IMR-90 (cell line): Measurements from ENCODE around the gene COL7A1. TPM values are rescaled to one million over a fixed set of nuclear protein-coding genes. Genes with fewer than 3 reads are reported as not detected.

Source experiments
- ATAC-seq: fragments of 200-7000 bp; cut with Tn5 transposase; 2 replicates; pipeline ENCODE4 v1.9.1; 2020; ENCODE audit warnings: low read depth, mild to moderate bottlenecking, moderate library complexity
- BruUV-seq: library from RNA; stranded (reverse); fragments of 400-500 nt; replicated peaks from 2 replicates; lab custom pipeline; 2021; lab: Mats Ljungman, UMichigan
- CTCF ChIA-PET: fragments of 300-600 bp; formaldehyde crosslinking; extraction: SDS; loops from one replicate; lab custom pipeline; 2021; ENCODE audit warnings: antibody characterized with exemption; lab: Yijun Ruan, JAX
- POLR2A ChIA-PET: fragments of 300-600 bp; sonication (Branson Sonifier 250); formaldehyde crosslinking; loops from one replicate; lab custom pipeline; 2022; ENCODE audit warnings: antibody characterized with exemption; ENCODE audit not compliant: unreplicated experiment; lab: Charles Lee
- DNase-seq: peaks from one replicate; pipeline ENCODE4 v3.0.0; 2013
- H2AFZ ChIP-seq: replicated peaks from 2 replicates; pipeline ENCODE3; 2013; ENCODE audit warnings: low read length, mild to moderate bottlenecking; ENCODE audit not compliant: poor library complexity
- H2AK5ac ChIP-seq: 2 replicates; pipeline ENCODE4 v1.6.1; 2013; ENCODE audit warnings: low read depth, low read length, inconsistent platforms
- H2AK9ac ChIP-seq: replicated peaks from 2 replicates; pipeline ENCODE3; 2013; ENCODE audit warnings: mild to moderate bottlenecking, low read depth, low read length, moderate library complexity; ENCODE audit not compliant: poor library complexity
- H2BK120ac ChIP-seq: 2 replicates; pipeline ENCODE4 v1.6.1; 2013; ENCODE audit warnings: low read depth, low read length, inconsistent platforms
- H2BK15ac ChIP-seq: 3 replicates; pipeline ENCODE4 v1.6.1; 2013; ENCODE audit warnings: low read depth, low read length, inconsistent platforms
- H2BK20ac ChIP-seq: 2 replicates; pipeline ENCODE4 v1.6.1; 2013; ENCODE audit warnings: low read depth, mild to moderate bottlenecking, inconsistent platforms, low read length, moderate library complexity
- H2BK5ac ChIP-seq: 2 replicates; pipeline ENCODE4 v1.6.1; 2013; ENCODE audit warnings: mild to moderate bottlenecking, low read depth, low read length, inconsistent platforms; ENCODE audit not compliant: poor library complexity, severe bottlenecking
- H3K14ac ChIP-seq: replicated peaks from 2 replicates; pipeline ENCODE4 v1.6.1; 2013; ENCODE audit warnings: low read depth, low read length, inconsistent platforms
- H3K18ac ChIP-seq: 2 replicates; pipeline ENCODE4 v1.6.1; 2013; ENCODE audit warnings: low read depth, low read length, control low read depth
- H3K23ac ChIP-seq: 2 replicates; pipeline ENCODE4 v1.6.1; 2013; ENCODE audit warnings: low read depth, low read length, inconsistent platforms
- H3K27ac ChIP-seq: 2 replicates; pipeline ENCODE4 v1.5.1; 2013; ENCODE audit warnings: mild to moderate bottlenecking, control low read depth, low read length; ENCODE audit not compliant: insufficient read depth
- H3K27me3 ChIP-seq: 2 replicates; pipeline ENCODE4 v1.6.1; 2013; ENCODE audit warnings: low read length; ENCODE audit not compliant: control insufficient read depth, insufficient read depth
- H3K36me3 ChIP-seq: 2 replicates; pipeline ENCODE4 v1.6.1; 2013; ENCODE audit warnings: low read length, mixed read lengths; ENCODE audit not compliant: control insufficient read depth, insufficient read depth
- H3K4ac ChIP-seq: 2 replicates; pipeline ENCODE4 v1.6.1; 2013; ENCODE audit warnings: low read depth, low read length, inconsistent platforms
- H3K4me1 ChIP-seq: 2 replicates; pipeline ENCODE4 v1.6.1; 2013; ENCODE audit warnings: low read length, mixed read lengths; ENCODE audit not compliant: control insufficient read depth, insufficient read depth
- H3K4me2 ChIP-seq: 2 replicates; pipeline ENCODE4 v1.6.1; 2013; ENCODE audit warnings: low read depth, mild to moderate bottlenecking, control low read depth, low read length, moderate library complexity
- H3K4me3 ChIP-seq: 2 replicates; pipeline ENCODE4 v1.5.1; 2013; ENCODE audit warnings: low read depth, mild to moderate bottlenecking, control low read depth, low read length, moderate library complexity; ENCODE audit not compliant: insufficient read depth
- H3K56ac ChIP-seq: 2 replicates; pipeline ENCODE4 v1.6.1; 2013; ENCODE audit warnings: low read length, inconsistent platforms; ENCODE audit not compliant: insufficient read depth; ENCODE audit errors: extremely low read depth
- H3K79me1 ChIP-seq, 2 experiments: 2 replicates each; pipeline ENCODE4 v1.6.1; 2013; ENCODE audit warnings: low read length in 2 of 2, inconsistent platforms in 1 of 2, low read depth in 1 of 2
- H3K9ac ChIP-seq: 2 replicates; pipeline ENCODE4 v1.6.1; 2013; ENCODE audit warnings: low read depth, low read length, control low read depth
- H3K9me1 ChIP-seq: 2 replicates; pipeline ENCODE4 v1.6.1; 2013; ENCODE audit warnings: low read length, inconsistent platforms; ENCODE audit not compliant: insufficient read depth
- H3K9me3 ChIP-seq: 2 replicates; pipeline ENCODE4 v1.6.1; 2013; ENCODE audit warnings: low read length; ENCODE audit not compliant: control insufficient read depth, insufficient read depth
- H4K20me1 ChIP-seq: 2 replicates; pipeline ENCODE4 v1.6.1; 2013; ENCODE audit warnings: low read length, inconsistent platforms; ENCODE audit not compliant: insufficient read depth
- H4K5ac ChIP-seq: 2 replicates; pipeline ENCODE4 v1.6.1; 2013; ENCODE audit warnings: mild to moderate bottlenecking, low read depth, low read length, control low read depth
- H4K8ac ChIP-seq, 2 experiments: 2 replicates each; pipeline ENCODE4 v1.6.1; 2013; ENCODE audit warnings: low read depth in 2 of 2, low read length in 2 of 2, control low read depth in 1 of 2, inconsistent platforms in 1 of 2
- H4K91ac ChIP-seq: 2 replicates; pipeline ENCODE4 v1.6.1; 2013; ENCODE audit warnings: low read depth, low read length, inconsistent platforms; ENCODE audit not compliant: insufficient read depth
- BHLHE40 ChIP-seq: fragments of 150-350 bp; IDR thresholded peaks from 2 replicates; pipeline ENCODE4 v1.6.1; 2016; ENCODE audit warnings: mild to moderate bottlenecking, low read depth, low read length
- WGBS, 2 experiments: methylation state at CpG; one replicate each; pipeline versions ENCODE4 v1.1.5 to v1.1.7; 2013; ENCODE audit warnings: missing lambda C conversion rate in 2 of 2; ENCODE audit not compliant: insufficient read length in 1 of 2; ENCODE audit errors: extremely low coverage in 2 of 2; 5-methylcytosine and 5-hydroxymethylcytosine counted together
- dilution Hi-C: fragments of 300-500 bp; cut with HindIII; formaldehyde crosslinking; loops from one replicate; pipeline ENCODE4 v1.14.3; 2018; ENCODE audit warnings: low sequenced_read_pairs; ENCODE audit not compliant: unreplicated experiment
- in situ Hi-C: fragments of 300-500 bp; cut with MboI; formaldehyde crosslinking; loops from 3 replicates; pipeline ENCODE4 v1.14.3; 2019; ENCODE audit warnings: low sequenced_read_pairs, inconsistent platforms, mixed read lengths
- intact Hi-C: fragments of 100-400 bp; cut with micrococcal nuclease; formaldehyde crosslinking; loops from 2 replicates; pipeline ENCODE4 v1.10.0; 2022
- polyA plus RNA-seq, 3 experiments: library from polyadenylated mRNA; depleted of rRNA; stranded (reverse); fragments of >200 nt; gene quantifications; 2 replicates each; pipeline ENCODE4 v1.2.3, GENCODE V29; 2012; ENCODE audit warnings: low replicate concordance in 1 of 3
- total RNA-seq: library from RNA; depleted of rRNA; stranded (reverse); fragments of >200 nt; gene quantifications from 2 replicates; pipeline ENCODE4 v1.2.3, GENCODE V29; 2012
- TF ChIP-seq, protein P1 (sequence below): fragments of 150-350 bp; IDR thresholded peaks from 2 replicates; pipeline ENCODE4 v1.6.1; 2017; ENCODE audit warnings: mild to moderate bottlenecking, antibody characterized with exemption, low read length, low read depth
- TF ChIP-seq, protein P2 (sequence below): conservative IDR thresholded peaks from 2 replicates; pipeline ENCODE4 v1.5.1; 2012; ENCODE audit warnings: mild to moderate bottlenecking, low read depth, low read length, improper control_type of control experiment

The COL7A1 gene
- total and polyA plus RNA-seq, 2 of the 4 experiments (the other 2 are of a cell fraction): 4.1 to 20.3 TPM

DNA sequence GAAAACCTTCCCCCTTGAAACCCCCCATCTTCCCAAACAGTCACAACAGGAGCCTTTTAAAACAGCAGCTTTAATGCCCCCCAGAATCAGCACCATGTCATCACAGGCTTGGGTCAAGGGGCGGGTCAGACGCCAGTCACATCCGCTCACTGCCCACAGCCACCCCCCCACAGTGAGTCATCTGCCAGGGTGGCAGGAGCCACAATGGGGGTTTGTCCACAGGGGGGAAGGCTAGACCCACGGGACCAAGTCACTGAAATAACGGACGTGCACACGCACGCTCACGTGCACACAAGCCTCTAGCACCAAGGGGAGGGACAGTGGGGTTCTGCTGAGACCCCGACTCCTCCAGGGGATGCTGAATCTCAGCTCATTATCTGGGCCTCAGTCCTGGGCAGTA lies 31.1 kb downstream of the COL7A1 start (continued):
- peak; percentile 71 for TF ChIP-seq BHLHE40

DNA sequence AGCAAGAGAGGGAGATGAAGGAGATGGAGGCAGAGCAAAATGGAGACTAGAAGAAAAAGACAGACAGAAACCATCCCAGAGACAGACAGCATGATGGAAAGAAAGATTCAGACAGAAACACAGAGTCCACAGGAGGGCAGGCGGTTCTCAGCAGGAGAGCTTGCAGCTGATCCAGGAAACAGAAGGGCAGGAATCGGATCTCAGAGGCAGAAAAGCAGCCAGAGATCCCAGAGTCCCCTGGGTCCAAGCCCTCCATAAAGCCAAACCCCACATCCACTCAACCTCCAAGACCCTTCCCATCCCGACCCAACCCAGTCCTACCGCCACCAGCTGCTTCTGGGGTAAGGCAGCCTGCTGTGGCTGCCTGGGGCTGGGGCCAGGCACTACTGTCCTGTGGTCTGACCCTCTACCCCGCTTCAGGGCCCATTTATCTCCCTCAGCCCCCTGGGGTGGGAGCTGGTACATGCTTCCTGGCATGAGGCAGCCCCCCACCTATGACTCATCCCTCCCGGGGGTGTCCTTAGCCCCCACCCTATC lies 31.7 kb downstream of the COL7A1 start, which contains the start of gene UCN2:
TSS of gene UCN2 (minus strand) at position 400 of the 537 bp plus-strand sequence. CDS start 657 bp downstream, outside the sequence.
- H3K36me3 ChIP-seq: peaks cover 35% of the 10 kb centered on the region
- ChIA-PET CTCF (interaction anchor here (0.7 kb wide), 2 partner anchors 72 to 1149 kb away, joined by 3 read pairs; partner anchors contain the start of gene SLC26A6), POLR2A (interaction anchor here (0.6 kb wide), 1 partner anchor 405 kb away, joined by 6 read pairs; no protein-coding TSS in a partner anchor)
- intact Hi-C loops: no loop called here
- 50% methylated on average over 1 of the region's 6 CpGs; no CpG with 5 or more reads in 1 of the 2 experiments for WGBS, 2 experiments
- H3K56ac ChIP-seq: peak within 1 kb of the TSS; percentile 58; the same call in 1 of the 2 replicates
- no peak for ATAC-seq
- dilution Hi-C loops: no loop called here
- H2BK120ac ChIP-seq: peak within 1 kb of the TSS; percentile 90
- H3K9me1 ChIP-seq: peaks cover 41% of the 10 kb centered on the region
- peak within 1 kb of the TSS; percentile 97 for H4K91ac ChIP-seq
- H3K4me3 ChIP-seq: no peak within 1 kb of the TSS
- H3K27me3 ChIP-seq: no peaks in the 10 kb centered on the region
- H4K5ac ChIP-seq: peak within 1 kb of the TSS; percentile 57
- peak within 1 kb of the TSS; percentile 62 to 91 for H4K8ac ChIP-seq
- H2BK5ac ChIP-seq: peak within 1 kb of the TSS; percentile 78
- TF ChIP-seq, protein P1, sequence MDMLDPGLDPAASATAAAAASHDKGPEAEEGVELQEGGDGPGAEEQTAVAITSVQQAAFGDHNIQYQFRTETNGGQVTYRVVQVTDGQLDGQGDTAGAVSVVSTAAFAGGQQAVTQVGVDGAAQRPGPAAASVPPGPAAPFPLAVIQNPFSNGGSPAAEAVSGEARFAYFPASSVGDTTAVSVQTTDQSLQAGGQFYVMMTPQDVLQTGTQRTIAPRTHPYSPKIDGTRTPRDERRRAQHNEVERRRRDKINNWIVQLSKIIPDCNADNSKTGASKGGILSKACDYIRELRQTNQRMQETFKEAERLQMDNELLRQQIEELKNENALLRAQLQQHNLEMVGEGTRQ: no peak
- TF ChIP-seq, protein P2, sequence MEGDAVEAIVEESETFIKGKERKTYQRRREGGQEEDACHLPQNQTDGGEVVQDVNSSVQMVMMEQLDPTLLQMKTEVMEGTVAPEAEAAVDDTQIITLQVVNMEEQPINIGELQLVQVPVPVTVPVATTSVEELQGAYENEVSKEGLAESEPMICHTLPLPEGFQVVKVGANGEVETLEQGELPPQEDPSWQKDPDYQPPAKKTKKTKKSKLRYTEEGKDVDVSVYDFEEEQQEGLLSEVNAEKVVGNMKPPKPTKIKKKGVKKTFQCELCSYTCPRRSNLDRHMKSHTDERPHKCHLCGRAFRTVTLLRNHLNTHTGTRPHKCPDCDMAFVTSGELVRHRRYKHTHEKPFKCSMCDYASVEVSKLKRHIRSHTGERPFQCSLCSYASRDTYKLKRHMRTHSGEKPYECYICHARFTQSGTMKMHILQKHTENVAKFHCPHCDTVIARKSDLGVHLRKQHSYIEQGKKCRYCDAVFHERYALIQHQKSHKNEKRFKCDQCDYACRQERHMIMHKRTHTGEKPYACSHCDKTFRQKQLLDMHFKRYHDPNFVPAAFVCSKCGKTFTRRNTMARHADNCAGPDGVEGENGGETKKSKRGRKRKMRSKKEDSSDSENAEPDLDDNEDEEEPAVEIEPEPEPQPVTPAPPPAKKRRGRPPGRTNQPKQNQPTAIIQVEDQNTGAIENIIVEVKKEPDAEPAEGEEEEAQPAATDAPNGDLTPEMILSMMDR: 0 out of 2 replicates have a peak, but pooled peaks have one; percentile 5
- no peak within 1 kb of the TSS for H3K4me2 ChIP-seq
- in situ Hi-C loops: no loop called here
- DNase-seq: peak; percentile 21
- H3K9me3 ChIP-seq: no peaks in the 10 kb centered on the region
- H3K4ac ChIP-seq: peak within 1 kb of the TSS; percentile 85
- no TSS peak for BruUV-seq
- H3K14ac ChIP-seq: peak within 1 kb of the TSS; percentile 76
- H2AK9ac ChIP-seq: peak within 1 kb of the TSS; percentile 97
- no peak within 1 kb of the TSS; the same call in 1 of the 2 replicates for H3K9ac ChIP-seq
- H3K18ac ChIP-seq: peak within 1 kb of the TSS; percentile 26
- peak within 1 kb of the TSS; percentile 47 for H3K27ac ChIP-seq
- peak within 1 kb of the TSS; percentile 81 for H2BK15ac ChIP-seq
- peak within 1 kb of the TSS; percentile 79 for H2BK20ac ChIP-seq
- H3K79me1 ChIP-seq: peaks cover 14 to 61% of the 10 kb centered on the region in 2 experiments
- H4K20me1 ChIP-seq: peaks cover under 1% of the 10 kb centered on the region; the same call in 1 of the 2 replicates
- peak within 1 kb of the TSS; percentile 83; the same call in 1 of the 2 replicates for H3K23ac ChIP-seq
- H2AFZ ChIP-seq: peak within 1 kb of the TSS; percentile 58
- H2AK5ac ChIP-seq: peak within 1 kb of the TSS; percentile 96
- peaks cover 40% of the 10 kb centered on the region for H3K4me1 ChIP-seq
